NCI-H82 treated with DMSO at 0.1 percent for 48 hours (cell line): ENCODE results near the gene NDUFB4.
"Not testable (repeated sequence)": the region's sequence is repeated elsewhere in the genome, so short reads cannot be mapped to it uniquely, and the experiment has no call there.

Source experiments
- DNase-seq: peaks from one replicate; lab custom pipeline; 2025; ENCODE audit not compliant: unreplicated experiment; lab: John Stamatoyannopoulos, UW

Gene NDUFB4

DNA sequence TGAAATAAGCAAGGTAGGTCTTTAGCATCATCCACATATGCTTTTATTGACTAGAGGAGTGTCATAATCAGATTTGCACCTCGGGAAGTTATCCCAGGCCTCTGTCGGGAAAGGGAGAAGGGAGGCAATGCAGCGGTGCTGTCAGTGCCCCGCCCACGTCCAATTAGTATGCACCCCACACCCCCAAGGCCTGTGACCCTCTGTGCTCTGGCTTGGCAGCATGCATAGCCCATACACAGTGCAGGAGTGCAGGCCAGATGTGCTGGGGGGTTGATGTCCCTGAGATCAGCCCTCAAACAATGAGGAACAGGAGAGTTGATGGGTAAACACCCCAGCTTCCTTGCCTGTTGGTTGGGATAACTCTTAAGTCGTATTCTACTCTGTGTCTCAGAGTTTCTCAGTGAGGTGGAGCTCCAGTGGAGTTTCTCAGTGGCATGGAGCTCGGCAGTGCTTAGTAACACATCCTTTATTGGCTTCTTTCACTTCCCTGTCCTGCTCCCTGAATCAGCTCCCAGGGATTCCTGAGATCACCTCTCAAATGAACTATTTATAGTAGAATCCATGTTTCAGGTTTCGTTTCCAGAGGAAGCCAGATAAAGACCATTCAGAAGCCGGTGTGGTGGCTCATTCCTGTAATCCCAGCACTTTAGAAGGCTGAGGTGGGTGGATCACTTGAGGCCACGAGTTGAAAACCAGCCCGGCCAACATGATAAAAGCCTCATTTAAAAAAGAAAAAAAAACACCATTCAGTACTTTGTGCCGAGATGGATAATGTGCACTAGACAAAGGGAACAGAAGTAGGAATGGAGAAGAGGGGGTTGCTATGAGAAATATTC lies 26.7 kb upstream of the NDUFB4 start:
- no peak for DNase-seq

DNA sequence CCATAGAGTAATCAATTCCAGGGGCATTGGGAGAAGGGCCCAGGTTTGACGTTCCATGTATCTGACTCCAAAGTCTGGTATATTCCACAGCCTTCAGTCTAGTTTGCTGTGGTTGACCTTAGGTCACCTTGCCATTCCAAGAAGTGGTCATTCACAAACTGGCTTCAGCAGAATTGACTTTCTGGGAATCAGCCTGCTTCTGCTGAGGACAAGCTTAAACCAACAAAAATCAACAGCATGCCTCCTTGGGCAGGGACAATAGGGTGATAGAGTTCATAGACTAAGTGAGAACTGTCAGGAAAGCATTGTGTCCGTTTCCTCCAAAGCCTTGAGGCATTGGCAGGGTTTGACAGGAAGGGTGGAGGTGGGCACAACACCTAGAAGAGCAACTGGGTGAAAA lies 24.1 kb upstream of the NDUFB4 start:
- no peak for DNase-seq

DNA sequence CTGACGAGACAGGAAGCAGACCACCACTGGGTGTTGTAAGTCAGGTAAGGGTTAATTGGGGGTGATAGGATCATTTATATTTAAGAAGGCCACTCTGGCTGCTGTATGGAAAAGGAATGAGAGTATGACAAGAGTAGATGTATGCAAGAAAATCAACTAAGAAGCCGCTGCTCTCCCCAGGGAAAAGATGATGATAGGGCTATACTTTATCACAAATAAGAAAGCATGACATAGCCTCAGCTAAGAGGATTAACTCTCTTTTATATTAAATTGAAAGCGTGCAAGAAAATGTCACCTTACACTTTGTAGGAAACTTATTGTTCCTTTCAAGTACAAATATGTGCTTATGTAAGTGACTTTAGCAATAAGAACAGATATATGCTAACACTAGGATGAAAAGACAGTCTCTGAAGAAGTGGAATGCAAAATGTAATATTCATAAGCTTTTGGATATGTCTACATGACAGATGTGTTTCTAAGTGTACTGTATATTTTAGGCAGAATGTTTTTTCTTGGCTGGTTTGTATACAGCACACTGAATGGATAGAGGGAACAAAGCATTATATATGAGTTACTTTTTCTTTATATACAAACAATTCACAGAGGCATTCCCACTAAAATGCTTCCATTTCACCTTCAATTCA lies 8.7 kb upstream of the NDUFB4 start:
- no peak for DNase-seq

DNA sequence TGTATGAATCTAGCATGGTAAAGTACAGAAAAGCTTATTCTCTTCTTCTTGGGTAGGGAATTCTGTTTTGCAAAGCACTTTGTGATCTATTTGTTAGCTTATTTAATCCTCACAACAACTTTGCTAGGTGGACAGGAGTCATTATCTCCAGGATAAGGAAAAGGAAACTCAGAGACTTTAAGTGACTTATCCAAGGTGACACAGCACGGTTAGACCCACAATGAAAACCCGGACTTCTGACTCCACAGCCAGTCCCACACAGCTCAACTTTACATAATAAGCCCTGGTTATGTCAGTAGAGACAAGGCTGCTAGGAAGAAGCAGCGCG lies 384 bp upstream of the NDUFB4 start:
- DNase-seq: no peak

DNA sequence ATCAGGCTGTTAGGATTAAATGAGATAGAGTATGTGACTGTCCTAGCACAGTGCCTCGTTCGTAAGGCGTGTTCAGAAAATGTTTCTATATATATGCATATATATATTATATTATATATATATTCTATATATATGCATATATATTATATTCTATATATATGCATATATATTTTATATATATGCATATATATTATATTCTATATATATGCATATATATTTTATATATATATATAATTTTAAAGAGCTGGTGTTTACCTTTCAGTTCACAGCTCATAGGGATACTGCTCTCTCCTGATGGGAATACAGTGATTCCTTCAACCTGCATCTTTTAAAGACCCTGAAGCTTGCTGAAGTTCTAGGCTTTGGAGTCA lies 702 bp downstream of the NDUFB4 start:
- DNase-seq: no peak

DNA sequence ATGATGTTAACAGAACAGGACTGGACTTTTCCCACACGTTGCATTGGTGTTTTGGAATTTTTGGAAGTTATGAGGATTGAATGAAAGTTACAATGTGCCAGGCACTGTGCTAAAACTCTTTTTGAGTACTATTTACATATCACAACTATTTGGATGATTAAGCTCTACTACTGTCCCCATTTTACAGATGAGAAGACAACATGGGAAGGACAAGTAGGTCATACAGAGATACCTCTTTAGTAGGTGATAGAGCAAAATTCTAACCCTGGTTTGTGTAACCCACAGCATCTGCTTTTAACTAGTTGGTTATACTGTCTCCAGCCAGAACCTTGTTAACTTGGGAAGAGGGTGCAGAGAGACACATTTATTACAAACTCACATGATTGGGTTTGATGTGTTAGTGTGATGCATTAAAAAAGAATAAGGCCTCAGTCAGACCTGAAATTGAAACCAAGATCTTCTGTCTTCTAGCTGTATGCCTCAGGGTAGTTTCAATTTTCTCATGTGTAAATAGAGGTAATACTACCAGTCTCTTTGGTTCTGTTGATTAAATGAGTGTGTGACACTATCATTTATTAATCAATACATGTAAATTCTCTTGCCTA lies 1.4 kb downstream of the NDUFB4 start:
- no peak for DNase-seq

DNA sequence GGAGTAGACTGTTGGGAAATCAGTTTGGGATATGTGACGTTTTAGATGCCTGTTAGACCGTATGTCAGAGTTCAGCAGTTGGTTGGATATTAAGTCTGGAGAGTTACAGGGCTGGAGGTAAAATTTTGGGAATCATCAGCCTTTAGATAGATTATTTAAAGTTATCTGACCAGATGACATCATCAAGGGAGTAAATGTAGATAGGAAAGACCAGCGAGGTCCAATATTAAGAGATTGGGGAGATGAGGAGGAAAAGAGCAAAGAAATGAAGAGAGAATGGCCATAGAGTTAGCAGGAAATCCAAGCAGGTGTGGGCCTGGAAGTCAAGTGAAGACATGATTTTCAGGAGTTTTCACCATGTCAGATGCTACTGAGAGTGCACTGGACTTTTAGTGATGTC lies 3.1 kb downstream of the NDUFB4 start:
- DNase-seq: no peak

DNA sequence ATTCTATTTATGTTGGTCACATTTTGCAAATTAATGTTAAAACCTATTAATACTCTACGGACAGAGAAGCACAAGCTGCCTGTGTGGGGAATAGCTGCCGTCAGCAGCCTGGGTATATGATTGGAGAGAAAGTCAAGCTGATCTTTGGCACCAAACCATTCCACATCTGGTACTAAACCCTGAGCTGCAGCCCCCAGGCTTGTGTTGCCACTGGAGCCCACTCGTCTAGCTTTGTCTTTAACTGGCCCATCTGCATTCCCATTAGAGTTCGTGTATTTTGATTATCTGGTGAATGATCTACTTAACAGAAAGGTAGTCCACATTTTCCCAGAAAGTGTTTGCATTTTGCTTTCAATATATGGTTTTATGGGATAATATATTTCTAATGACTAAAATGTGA lies 5.4 kb downstream of the NDUFB4 start:
- DNase-seq: no peak

DNA sequence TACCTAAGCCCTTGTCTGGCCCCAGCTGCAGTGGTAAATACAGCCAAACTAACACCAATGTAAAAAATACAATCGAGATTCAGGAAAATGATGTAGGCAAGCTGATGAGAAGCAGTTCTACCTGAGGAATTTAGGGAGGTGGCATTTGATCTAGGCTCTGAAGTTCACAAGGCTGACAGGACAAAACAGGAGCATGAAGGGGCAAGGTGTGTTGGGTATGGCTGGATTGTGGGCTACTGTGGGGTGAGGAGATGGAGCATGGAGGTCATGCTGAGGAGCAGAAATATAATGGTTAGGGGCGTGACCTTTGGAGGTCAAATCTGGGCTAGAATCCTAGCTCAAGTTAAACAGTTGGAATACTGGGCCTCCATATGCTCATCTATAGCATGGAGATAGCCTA lies 6.5 kb downstream of the NDUFB4 start:
- no peak for DNase-seq

DNA sequence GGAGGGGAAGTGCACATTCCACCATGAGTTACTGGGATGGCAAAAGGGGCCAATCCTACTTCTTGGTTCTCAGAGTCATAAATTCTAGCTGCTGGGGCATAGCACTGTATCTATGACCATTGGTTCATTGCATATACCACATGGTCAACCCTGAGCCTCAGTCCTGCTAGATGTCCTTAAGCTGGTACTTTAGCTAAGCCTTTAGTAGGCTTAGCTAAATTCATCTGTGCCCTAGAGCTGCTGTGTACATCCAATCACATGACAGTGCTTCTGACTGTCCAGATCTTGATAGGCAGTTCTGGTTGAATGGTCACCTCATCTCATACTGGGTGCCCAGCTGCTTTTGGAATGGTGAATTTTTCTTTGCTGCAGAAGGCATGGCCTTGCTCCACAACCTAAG lies 8.2 kb downstream of the NDUFB4 start:
- peak; percentile 93 for DNase-seq

DNA sequence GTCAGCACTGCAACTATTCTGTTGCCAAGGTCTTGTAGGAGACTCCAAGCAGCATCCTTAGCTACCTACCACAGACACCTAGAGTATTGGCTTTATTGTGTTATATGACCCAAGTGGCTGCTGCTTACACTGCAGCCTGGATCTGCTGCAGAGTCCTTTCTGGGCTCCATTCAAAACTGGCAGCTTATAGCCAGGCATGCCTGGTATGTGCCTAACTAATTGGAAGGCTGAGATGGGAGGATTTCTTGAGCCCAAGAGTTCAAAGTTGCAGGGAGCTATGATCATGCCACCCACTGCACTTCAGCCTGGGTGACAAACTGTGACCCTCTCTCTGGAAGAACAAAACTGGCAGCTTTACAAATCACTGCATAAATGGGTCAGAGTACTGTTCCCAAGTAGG lies 8.6 kb downstream of the NDUFB4 start:
- DNase-seq: no peak

DNA sequence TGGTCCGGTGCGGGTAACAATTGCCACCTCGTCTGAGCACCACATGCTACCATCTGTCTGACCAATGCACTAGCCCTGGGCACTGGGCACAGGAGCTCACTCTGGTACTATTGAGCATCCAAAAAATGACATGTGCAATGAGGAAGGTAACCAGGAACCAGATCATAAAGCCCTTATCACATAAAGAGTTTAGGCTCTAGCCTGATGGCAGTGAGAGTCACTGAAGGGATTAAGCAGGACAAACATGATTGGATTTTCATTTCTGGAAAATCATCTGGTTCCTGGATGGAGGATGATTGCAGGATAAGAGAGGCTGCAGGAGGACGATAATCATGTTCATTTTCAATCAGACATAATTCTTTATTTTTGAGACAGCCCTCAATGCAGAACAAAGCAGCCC lies 12.4 kb downstream of the NDUFB4 start:
- peak; percentile 67 for DNase-seq

DNA sequence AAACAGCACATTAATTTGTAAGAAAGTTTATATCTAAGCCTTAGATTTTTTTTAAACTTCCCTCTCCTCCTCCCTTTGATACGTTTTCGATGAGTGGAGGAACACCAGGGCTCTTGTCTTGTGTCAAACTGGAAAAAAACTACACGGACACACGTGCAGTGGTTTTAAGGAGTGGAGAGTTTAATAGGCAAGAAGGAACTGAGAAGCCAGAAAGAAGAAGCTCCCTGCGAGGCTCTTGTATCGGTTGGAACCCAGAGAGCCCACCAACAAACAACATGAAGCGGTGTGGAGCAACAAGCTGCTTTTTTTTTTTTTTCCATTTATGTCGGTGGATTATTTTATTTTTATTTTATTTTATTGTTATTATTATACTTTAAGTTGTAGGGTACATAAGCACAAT lies 18.6 kb downstream of the NDUFB4 start:
- no peak for DNase-seq

DNA sequence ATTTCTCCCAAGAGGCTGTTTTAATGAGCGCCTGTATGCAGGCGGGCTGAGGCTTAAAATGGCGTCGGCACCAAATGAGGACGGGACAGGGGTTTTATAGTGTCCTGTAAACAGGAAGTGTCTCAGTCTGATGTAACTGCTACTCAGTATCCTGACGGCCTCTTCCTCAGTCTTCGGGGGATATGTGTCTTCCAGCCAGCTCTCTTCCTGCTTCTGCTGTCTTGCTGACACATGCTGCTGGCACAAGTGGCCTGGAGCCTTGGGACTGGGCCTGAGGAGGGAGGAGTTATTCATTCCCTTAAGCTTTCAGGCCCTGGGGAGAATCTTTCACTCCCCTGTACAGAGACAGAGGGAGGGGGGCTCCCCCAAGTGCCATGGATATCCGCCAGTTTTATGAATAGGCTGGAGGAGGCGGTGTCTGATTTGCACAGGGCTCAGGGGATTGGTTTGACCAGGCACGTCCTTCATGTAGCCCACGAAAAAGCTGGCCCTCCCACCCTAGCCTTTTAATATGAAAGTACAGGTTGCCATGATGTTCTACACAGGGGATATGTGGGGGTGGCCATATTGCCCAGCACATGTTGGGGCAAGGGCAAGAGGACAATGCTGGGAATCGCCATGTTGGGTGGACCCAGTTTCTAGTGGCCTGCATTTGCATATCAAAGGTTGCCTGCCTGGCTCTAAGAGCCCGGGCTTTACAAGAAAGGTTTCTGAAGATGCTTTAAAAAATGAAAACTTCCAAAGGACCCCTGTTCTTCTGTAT lies 19.9 kb downstream of the NDUFB4 start:
- DNase-seq: no peak

DNA sequence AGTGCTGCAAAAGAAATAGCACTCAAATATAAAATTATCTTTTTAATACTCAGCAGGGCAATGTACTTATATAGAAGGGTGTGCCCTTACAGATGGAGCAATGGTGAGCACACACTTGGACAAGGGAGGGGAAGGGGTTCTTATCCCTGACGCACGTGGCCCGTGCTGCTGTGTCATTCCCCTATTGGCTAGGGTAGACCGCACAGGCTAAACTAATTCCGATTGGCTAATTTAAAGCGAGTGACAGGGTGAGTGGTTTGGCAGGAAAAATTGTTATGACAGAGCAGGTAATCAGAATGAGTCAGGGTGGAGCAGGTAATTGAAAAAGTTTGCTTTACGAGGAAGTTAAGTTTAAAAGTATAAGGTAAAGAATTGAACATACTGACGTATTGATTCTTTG lies 20.6 kb downstream of the NDUFB4 start:
- DNase-seq: not testable (repeated sequence)

DNA sequence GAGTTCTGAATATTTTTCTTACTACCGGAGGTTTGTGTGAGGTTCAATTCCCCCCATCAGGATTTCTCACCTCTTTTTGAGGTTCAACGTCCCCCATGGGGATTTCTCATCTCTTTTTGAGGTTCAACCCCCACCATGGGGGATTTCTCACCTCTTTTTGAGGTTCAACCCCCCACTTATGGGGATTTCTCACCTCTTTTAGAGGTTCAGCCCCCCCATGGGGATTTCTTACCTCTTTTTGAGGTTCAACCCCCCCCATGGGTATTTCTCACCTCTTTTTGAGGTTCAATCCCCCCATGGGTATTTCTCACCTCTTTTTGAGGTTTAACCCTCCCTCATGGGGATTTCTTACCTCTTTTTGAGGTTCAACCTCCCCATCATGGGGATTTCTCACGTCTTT lies 26.3 kb downstream of the NDUFB4 start:
- DNase-seq: no peak

DNA sequence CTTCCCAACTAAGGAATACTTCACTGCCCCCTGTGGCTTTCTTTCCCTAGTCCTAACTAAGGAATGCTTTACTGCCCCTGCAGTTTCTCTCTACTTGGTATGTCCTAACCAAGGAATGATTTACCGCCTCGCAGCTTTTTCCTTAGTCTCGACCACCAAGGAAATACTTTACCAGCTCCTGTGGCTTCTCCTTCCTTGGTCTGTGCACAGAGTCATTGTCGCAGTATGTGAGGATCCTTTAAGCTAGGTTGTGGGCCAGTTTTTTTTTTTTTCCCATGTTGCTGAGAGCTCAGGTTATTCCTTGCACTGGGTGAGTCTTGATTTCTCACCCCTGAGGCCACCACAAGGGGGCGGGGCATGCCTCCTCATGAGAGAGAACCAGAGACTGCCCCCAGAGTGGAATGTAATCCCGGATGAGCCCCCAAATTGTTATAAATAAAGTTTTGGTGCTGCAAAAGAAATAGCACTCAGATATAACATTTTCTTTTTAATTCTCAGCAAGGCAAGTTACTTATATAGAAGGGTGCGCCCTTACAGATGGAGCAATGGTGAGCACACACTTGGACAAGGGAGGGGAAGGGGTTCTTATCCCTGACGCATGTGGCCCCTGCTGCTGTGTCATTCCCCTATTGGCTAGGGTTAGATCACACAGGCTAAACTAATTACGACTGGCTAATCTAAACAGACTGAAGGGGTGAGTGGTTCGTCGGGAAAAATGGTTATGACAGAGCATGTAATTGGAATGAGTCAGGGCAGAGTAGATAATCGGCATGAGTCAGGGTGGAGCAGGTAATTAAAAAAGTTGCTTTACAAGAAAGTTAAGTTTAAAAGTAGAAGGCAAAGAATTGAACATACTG lies 27.0 kb downstream of the NDUFB4 start:
- DNase-seq: no peak

DNA sequence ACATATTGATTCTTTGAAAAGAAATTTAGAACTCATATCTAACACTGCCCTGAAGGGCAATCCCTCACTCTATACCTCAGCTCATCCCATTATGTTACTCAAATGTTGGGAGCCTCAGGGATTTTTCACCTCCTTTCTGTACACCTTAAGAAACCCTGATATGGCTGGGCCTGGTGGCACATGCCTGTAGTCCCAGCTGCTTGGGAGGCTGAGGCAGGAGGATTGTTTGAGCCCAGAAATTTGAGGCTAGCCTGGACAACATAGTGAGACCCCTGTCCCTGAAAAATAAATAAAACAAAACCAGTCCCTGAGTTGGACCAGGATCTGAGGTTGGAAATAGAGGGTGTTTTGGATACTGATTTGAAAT lies 27.6 kb downstream of the NDUFB4 start:
- DNase-seq: no peak

DNA sequence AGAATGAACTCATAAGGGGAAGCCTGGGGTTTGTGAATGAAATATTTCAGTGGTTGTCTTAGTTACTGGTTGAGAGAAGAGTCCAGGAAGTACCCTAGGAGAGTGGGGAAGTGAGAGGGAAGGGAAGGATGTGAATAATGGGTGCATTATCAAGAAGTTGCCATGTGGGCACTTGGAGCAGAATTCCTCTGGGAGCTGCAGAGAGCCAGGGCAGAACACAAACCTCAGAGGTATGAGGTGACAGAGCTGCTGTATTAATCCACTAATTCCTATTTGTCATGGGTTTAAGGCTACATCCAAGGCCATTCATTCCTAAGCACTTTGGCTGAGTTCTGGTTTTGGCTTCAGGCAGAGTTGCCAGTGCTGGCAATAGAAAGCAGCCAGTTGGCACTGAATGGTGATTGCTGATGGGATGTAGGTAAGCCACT lies 29.0 kb downstream of the NDUFB4 start:
- DNase-seq: peak; percentile 39

DNA sequence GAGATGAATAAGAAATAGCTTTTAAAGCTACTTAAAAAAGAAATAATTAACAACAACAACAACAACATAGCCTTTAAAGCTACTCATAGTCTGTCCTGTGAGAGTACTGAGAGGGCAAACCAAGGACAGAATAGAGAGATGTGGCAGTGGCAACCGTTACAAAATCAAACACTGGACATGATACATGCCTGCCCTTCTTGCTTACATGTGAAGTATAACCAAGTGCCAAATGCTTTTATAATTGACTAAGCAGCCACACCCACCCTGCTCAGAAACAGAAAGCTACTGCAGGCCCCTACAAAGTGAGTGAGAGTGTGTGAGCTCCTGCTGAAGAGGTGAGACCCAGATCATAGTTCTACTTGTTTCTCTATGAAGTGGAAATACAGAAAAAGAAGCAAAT lies 38.4 kb downstream of the NDUFB4 start:
- no peak for DNase-seq

DNA sequence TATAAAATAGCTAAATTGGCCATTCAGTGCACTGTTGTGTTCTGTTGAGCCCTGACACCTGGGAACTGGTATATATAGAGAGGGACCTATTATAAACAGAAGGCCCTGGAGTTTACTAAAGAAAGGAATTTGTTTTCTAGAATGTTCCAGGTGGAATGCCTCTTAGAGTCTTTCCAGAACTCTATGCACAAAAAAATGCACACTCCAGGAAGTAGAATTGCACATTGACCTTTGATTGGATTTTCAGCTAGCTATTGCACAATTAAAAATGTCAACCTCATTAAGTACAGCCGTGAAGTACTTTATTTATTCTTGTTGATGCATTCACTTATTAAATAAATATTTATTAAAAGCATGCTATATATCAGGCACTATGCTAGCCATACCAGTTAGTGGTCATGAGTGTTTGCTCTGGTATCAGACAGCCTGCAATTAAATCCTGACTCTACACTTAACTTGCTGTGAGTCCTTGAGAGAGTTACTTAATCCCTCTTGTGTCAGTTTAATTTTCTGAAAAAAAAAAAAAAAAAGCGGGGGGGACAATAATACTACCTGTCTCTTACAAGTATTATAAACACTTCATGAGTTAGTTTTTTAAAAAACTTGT lies 40.8 kb downstream of the NDUFB4 start:
- DNase-seq: no peak
